ENCODE measurements around the gene PASK.

DNA sequence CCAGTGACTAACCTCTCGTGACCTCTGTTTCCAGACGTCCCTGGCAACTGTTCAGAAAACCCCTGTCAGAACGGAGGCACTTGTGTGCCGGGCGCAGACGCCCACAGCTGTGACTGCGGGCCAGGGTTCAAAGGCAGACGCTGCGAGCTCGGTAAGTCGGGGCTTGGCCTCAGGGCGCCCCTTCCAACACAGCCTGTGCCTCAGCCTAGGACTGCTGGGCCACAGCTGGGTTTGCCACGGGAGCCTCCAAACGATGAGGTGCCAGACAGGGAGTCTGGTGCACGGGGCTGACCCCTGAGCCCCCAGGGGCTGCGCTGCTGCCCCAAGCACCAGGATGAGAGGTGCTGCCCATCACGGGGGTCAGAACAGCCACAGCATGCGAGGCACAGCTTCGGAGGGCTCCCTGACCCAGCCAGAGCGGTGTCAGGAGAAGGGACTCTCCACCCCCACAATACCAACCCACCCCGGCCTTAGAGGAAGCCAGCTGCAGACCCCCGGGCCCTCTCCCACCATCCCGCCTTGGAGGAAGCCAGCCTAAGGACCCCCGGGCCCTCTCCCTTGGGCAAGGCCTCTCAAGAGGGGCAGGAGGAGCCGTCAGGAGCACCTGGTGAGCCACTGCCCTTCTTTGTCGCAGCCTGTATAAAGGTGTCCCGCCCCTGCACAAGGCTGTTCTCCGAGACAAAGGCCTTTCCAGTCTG, 67.5 kb downstream of the PASK start:
- TF ChIP-seq SOX6 (IDR thresholded peaks at IDR 0.05) (no peak), SRSF1 (IDR thresholded peaks at IDR 0.05; ENCODE audit: low read depth, low read length) (no peak), TCF7L2 (IDR thresholded peaks at IDR 0.05; ENCODE audit: low read depth, low read length) (no peak), CSDE1 (IDR thresholded peaks at IDR 0.05) (no peak), ZNF232 (CRISPR knock-in tag; IDR thresholded peaks at IDR 0.05) (no peak), ZC3H11A (IDR thresholded peaks at IDR 0.05; ENCODE audit: low read depth, low read length) (no peak), POLR2A (conservative IDR thresholded peaks at IDR 0.05) (no peak), SPI1 (IDR thresholded peaks at IDR 0.05; ENCODE audit: borderline replicate concordance, low read depth, low read length) (no peak), HIVEP1 (CRISPR knock-in tag; IDR thresholded peaks at IDR 0.05) (no peak), MAFK (IDR thresholded peaks at IDR 0.05; ENCODE audit: low read length) (no peak), HMGN3 (IDR thresholded peaks at IDR 0.05; ENCODE audit: borderline replicate concordance, extremely low read depth, insufficient read length, low read depth, low read length) (no peak)
- TF ChIP-seq, protein P1, sequence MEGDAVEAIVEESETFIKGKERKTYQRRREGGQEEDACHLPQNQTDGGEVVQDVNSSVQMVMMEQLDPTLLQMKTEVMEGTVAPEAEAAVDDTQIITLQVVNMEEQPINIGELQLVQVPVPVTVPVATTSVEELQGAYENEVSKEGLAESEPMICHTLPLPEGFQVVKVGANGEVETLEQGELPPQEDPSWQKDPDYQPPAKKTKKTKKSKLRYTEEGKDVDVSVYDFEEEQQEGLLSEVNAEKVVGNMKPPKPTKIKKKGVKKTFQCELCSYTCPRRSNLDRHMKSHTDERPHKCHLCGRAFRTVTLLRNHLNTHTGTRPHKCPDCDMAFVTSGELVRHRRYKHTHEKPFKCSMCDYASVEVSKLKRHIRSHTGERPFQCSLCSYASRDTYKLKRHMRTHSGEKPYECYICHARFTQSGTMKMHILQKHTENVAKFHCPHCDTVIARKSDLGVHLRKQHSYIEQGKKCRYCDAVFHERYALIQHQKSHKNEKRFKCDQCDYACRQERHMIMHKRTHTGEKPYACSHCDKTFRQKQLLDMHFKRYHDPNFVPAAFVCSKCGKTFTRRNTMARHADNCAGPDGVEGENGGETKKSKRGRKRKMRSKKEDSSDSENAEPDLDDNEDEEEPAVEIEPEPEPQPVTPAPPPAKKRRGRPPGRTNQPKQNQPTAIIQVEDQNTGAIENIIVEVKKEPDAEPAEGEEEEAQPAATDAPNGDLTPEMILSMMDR (IDR thresholded peaks at IDR 0.05 in 2 of 3, conservative IDR thresholded peaks at IDR 0.05 in 1 of 3; ENCODE audit: insufficient read depth in 2 of 3, low read depth in 1 of 3, low read length in 3 of 3), result no peak
